HG03565 (cell line): ENCODE data around the gene NEU1.

Source experiments
- ATAC-seq: cut with Tn5 transposase; IDR thresholded peaks from one replicate; pipeline ENCODE4 v1.9.1; 2021; ENCODE audit warnings: mild to moderate bottlenecking, moderate library complexity; ENCODE audit not compliant: unreplicated experiment

NEU1 gene

DNA sequence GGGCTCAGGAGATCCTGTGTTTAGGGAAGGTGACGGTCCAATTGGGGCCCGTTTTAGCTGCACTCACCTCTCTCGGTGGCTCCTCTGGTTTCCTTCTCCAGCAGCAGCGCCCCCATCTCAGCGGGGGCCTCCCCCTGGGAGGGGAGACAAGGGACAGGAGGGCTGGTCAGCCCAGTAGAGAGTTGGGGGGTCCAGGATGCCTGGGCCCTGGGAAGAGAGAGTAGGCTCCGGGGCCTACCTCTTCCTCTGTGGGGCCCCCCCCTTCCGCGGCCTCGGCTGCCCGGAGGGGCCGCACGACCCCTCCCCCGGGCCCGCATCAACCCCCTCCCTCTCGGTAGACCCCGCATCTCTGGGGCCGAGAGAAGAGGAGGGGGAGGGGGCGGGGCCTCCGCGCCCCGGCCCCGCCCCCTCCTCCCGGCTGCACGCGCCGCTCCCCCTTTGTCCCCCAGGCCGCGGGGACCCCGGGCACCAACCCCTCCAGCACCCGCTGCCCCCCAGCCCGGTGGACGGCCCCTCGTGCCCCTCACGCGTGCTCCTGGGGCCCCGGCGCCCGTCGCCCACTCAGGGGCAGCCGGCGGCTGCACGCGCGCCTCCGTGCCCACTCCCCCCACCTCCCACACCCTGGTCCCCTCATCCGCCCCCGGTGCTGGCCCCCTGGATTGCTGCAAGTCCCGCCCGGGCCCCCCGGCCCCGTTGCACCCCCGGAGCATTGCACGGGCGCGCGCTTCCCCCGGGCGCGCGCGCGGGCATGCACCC is 34.4 kb upstream of the NEU1 start:
- no peak for ATAC-seq

DNA sequence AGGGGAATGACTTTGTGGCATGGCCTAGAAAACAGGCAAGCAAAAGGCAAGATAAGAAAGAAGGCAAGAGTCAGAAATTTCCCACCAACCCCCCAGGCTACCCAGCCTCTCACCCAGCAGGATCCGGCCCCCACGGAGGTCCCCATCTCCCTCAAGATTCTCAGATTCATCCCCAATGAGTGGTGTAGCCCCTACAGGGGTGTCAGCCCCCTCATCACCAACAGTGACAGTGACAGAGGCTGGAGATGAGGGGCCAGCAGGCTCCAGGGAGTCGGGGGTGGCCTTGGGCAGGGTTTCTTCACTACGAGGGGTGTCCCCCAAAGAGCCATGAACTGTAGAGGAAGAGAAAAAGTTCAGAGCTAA is 33.9 kb upstream of the NEU1 start:
- no peak for ATAC-seq

DNA sequence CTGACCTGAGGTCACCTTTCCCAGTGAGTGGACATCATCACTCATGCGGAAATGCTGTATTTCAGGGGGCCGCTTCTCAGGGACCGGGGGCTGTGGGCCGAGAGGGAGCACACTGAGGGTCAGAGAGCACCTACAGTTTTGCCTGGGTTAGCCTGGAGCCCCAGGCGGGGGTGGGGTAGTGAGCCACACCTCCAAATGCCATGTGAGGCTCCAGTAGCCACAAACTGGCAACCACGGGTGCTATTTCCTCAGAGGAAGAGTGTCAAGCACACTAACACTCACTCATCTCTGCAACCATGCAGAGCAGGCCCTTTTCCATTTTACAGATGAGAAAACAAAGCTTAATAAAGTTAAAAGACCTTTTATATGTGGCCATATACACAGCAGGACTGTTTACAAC is 30.2 kb upstream of the NEU1 start:
- no peak for ATAC-seq

GRCh38 chr6:31889331-31889972 is 26.8 kb upstream of the NEU1 start:
- no peak for ATAC-seq

- ATAC-seq = no peak
Measured at GRCh38 chr6:31888276-31889258, 25.9 kb upstream of the NEU1 start.

GRCh38 chr6:31887173-31888007 is 24.8 kb upstream of the NEU1 start:
- ATAC-seq = no peak

DNA sequence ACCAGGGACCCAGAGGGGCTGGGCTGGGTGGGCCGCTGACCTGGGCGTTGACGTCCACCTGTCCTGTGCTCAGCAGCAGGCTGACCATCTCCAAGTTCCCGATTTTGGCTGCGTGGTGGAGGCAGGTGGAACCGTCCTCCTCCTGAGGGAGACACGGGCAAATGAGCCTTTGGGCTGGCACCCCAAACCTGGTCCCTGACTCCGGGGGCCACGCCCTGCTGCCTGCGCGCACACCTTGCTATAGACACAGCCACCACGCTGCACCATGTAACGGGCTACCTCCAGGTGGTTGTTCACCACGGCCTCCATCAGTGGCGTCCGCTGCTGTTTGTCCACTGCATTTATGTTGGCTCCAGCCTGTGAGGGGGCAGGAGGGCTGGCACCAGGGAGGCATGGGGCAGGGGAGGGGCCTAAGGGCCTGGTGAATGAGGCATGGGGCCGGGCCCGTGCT is 23.9 kb upstream of the NEU1 start:
- no peak for ATAC-seq

GRCh38 chr6:31884528-31885035 is 22.0 kb upstream of the NEU1 start:
- no peak for ATAC-seq

GRCh38 chr6:31883676-31884075 is 21.1 kb upstream of the NEU1 start:
- ATAC-seq = no peak

GRCh38 chr6:31882344-31882743 is 19.7 kb upstream of the NEU1 start:
- ATAC-seq = no peak

DNA sequence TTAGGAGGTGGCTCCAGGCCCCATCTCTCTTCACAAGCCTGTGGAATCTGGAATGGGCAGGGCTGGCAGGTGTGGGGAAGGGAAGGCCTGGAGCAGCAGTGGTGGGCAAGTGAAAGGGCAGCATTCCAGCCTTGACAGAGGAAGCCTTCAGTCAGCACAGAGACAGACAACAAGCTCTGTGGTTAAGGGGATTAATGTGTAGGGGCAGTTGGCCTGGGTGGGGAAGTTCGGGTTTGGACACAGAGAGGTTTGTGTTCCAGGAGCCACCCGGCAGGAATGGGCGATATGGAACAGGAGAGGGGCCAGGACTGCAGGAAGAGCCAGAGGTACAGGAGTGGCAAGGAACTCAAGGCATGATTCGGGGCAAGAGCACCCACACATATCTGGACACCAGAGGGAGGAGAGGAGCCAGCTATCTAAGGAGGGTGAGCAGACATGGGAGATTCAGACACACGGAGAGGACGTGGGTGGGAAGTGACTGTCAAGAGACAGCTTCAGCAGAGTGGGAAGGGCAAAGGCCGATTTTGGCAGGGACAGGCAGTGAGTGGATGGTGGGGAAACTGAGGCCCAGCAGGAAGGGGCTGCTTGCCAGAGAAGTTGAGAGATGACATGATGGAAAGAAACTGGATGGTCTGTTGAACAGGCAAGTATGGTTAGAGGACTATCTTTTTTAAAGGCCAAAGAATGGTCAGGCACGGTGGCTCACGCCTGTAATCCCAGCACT is 18.7 kb upstream of the NEU1 start:
- ATAC-seq = no peak

DNA sequence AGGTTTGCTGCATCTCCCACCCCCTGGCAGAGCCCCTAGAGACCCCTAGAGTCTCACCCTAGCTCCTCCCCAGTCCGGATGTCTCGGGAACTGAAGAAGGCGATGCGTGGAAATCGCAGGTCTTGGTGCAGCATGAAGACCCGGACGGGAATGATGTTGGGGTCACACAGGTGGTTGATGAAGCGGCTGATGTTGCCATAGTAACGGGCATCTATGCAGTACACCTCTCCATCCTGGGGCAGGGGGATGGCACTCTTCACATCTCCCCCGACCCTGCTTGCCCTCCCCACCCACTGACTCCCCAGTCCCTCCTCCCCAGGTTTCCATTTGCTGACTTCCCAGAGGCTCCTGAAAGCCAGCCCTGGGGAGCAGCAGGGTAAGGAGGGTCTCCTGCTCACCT is 18.0 kb upstream of the NEU1 start:
- no peak for ATAC-seq

- no peak for ATAC-seq
Measured at GRCh38 chr6:31879901-31880300, 17.3 kb upstream of the NEU1 start.

DNA sequence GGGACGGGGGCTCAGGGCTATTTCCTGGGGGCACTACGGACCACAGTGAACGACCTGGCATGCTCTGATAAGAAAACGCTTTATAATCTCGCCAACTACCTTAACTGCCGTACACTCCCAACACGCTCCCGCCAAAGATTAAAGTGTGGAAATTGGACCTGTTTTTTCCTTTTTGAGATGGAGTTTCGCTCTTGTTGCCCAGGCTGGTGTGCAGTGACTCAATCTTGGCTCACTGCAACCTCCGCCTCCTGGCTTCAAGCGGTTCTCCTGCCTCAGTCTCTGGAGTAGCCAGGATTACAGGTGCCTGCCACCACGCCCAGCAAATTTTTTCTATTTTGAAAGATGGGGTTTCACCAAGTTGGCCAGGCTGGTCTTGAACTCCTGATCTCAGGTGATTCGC is 16.5 kb upstream of the NEU1 start:
- ATAC-seq = no peak

DNA sequence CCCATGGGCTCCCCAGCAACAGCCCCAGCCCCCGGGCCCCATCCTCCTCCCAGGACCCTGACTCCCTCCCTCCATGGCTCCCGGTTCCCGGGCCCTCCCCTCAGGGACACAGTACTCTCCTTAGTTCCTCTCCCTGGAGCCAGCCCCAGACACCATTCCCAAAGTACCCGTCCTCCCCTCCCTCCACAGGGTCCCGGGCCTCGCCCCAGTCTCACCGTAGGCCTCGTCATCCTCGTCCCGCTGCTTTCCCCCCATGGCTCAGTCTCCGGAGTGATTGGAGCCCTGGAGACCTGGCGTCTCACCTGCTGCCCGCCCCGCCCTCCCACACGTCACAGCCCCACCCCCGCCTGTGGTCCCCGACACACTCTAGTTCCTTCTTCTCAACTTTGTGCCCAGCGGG is 16.1 kb upstream of the NEU1 start, which contains the start of gene SLC44A4:
Gene SLC44A4 (minus strand): TSS at position 272 of the 400 bp plus-strand sequence. CDS start 17 bp downstream, at position 255.
- ATAC-seq = no peak

- ATAC-seq = no peak
Measured at GRCh38 chr6:31878222-31878621, 15.6 kb upstream of the NEU1 start.

- ATAC-seq = no peak
Measured at GRCh38 chr6:31877651-31878161, 15.1 kb upstream of the NEU1 start.

- no peak for ATAC-seq
Measured at GRCh38 chr6:31877125-31877650, 14.6 kb upstream of the NEU1 start.

DNA sequence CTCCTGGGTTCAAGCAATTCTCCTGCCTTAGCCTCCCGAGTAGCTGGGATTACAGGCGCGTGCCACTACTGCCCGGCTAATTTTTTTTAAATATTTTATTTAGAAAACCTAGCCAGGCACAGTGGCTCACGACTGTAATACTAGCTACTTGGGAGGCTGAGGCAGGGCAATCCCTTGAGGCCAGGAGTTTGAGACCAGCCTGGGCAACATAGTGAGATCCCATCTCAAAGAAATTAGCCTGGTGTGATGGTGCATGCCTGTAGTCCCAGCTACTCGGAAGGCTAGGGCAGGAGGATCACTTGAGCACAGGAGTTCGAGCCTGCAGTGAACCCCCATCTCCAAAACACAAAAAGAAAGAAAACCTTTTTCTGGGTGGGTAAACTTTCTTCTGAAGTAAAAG is 13.7 kb upstream of the NEU1 start:
- no peak for ATAC-seq
